ENCODE measurements around the gene HS6ST3.

Gene HS6ST3

DNA sequence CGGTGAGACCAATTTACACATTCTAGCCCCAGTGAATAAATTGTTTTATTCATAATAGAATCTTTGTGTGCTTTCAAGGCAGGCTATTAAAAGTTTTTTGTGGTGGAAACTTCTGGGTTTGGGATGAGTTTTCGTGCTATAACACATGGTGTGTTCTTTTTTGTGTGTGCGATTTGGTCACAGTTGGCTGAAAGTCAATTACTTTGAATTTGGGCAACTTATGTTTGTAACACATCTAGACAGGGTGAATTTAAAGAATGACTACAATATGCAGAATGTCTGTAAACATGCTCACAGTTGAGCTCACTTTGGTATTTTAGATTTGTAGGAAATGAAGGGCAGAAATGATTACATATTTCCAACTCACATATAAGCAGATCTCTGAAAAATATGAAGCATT is 597.3 kb downstream of the HS6ST3 start:
- no peaks in the 10 kb centered on the region for H3K27me3 ChIP-seq (ENCODE audit: insufficient read depth, low read length, poor library complexity)
- H3K36me3 ChIP-seq (ENCODE audit: insufficient read depth, low read length), result no peaks in the 10 kb centered on the region
- no peaks in the 10 kb centered on the region for H3K9me3 ChIP-seq (ENCODE audit: insufficient read depth, low read length, severe bottlenecking)
- no peak overlapping the region for H3K9ac ChIP-seq (ENCODE audit: low read depth, low read length)
- H3K79me2 ChIP-seq (ENCODE audit: insufficient read depth, low read length), result no peaks in the 10 kb centered on the region
- H4K20me1 ChIP-seq (ENCODE audit: insufficient read depth, low read length), result no peaks in the 10 kb centered on the region
- ATAC-seq (ENCODE audit: insufficient read depth, low read depth), result no peak
- no peak overlapping the region for H3K27ac ChIP-seq (ENCODE audit: low read length)
- no peaks in the 10 kb centered on the region for H3K4me1 ChIP-seq (ENCODE audit: insufficient read depth, low read length)
- H3K4me2 ChIP-seq (ENCODE audit: insufficient read depth, low read length), result no peak overlapping the region
- H2AFZ ChIP-seq (ENCODE audit: low read depth, low read length), result no peak overlapping the region
- DNase-seq, result no peak
- no peak overlapping the region for H3K4me3 ChIP-seq (ENCODE audit: low read depth in 1 of 2, low read length in 2 of 2)
- TF ChIP-seq EZH2 (IDR thresholded peaks at IDR 0.05; ENCODE audit: borderline replicate concordance, low read depth, low read length, severe bottlenecking) (no peak), CTCF (IDR thresholded peaks at IDR 0.05; ENCODE audit: borderline replicate concordance, extremely low read depth, low read length, poor library complexity, severe bottlenecking) (no peak)

GRCh38 chr13:96690998-96691397 is 601.1 kb downstream of the HS6ST3 start:
- no peaks in the 10 kb centered on the region for H3K4me1 ChIP-seq (ENCODE audit: insufficient read depth, low read length)
- no peak for TF ChIP-seq EZH2 (IDR thresholded peaks at IDR 0.05; ENCODE audit: borderline replicate concordance, low read depth, low read length, severe bottlenecking)
- no peak for TF ChIP-seq CTCF (IDR thresholded peaks at IDR 0.05; ENCODE audit: borderline replicate concordance, extremely low read depth, low read length, poor library complexity, severe bottlenecking)
- H2AFZ ChIP-seq (ENCODE audit: low read depth, low read length), result no peak overlapping the region
- H3K79me2 ChIP-seq (ENCODE audit: insufficient read depth, low read length), result no peaks in the 10 kb centered on the region
- H3K9ac ChIP-seq (ENCODE audit: low read depth, low read length), result no peak overlapping the region
- no peak overlapping the region for H3K4me2 ChIP-seq (ENCODE audit: insufficient read depth, low read length)
- ATAC-seq (ENCODE audit: insufficient read depth, low read depth), result no peak
- H3K4me3 ChIP-seq (ENCODE audit: low read depth in 1 of 2, low read length in 2 of 2), result no peak overlapping the region
- DNase-seq, result no peak
- no peaks in the 10 kb centered on the region for H3K27me3 ChIP-seq (ENCODE audit: insufficient read depth, low read length, poor library complexity)
- H4K20me1 ChIP-seq (ENCODE audit: insufficient read depth, low read length), result no peaks in the 10 kb centered on the region
- H3K27ac ChIP-seq (ENCODE audit: low read length), result no peak overlapping the region
- no peaks in the 10 kb centered on the region for H3K36me3 ChIP-seq (ENCODE audit: insufficient read depth, low read length)
- H3K9me3 ChIP-seq (ENCODE audit: insufficient read depth, low read length, severe bottlenecking), result no peaks in the 10 kb centered on the region

GRCh38 chr13:96696389-96696900 is 606.5 kb downstream of the HS6ST3 start:
- H3K9ac ChIP-seq (ENCODE audit: low read depth, low read length), result no peak overlapping the region
- no peak overlapping the region for H3K4me3 ChIP-seq (ENCODE audit: low read depth in 1 of 2, low read length in 2 of 2)
- H3K27ac ChIP-seq (ENCODE audit: low read length), result no peak overlapping the region
- H3K9me3 ChIP-seq (ENCODE audit: insufficient read depth, low read length, severe bottlenecking), result no peaks in the 10 kb centered on the region
- H3K27me3 ChIP-seq (ENCODE audit: insufficient read depth, low read length, poor library complexity), result no peaks in the 10 kb centered on the region
- ATAC-seq (ENCODE audit: insufficient read depth, low read depth) (no peak), DNase-seq (no peak)
- TF ChIP-seq EZH2 (IDR thresholded peaks at IDR 0.05; ENCODE audit: borderline replicate concordance, low read depth, low read length, severe bottlenecking), result no peak
- TF ChIP-seq CTCF (IDR thresholded peaks at IDR 0.05; ENCODE audit: borderline replicate concordance, extremely low read depth, low read length, poor library complexity, severe bottlenecking), result no peak
- no peaks in the 10 kb centered on the region for H3K4me1 ChIP-seq (ENCODE audit: insufficient read depth, low read length)
- no peaks in the 10 kb centered on the region for H3K36me3 ChIP-seq (ENCODE audit: insufficient read depth, low read length)
- H3K4me2 ChIP-seq (ENCODE audit: insufficient read depth, low read length), result no peak overlapping the region
- H2AFZ ChIP-seq (ENCODE audit: low read depth, low read length), result no peak overlapping the region
- H4K20me1 ChIP-seq (ENCODE audit: insufficient read depth, low read length), result no peaks in the 10 kb centered on the region
- H3K79me2 ChIP-seq (ENCODE audit: insufficient read depth, low read length), result no peaks in the 10 kb centered on the region

GRCh38 chr13:96700657-96701056 is 610.8 kb downstream of the HS6ST3 start:
- H2AFZ ChIP-seq (ENCODE audit: low read depth, low read length), result no peak overlapping the region
- no peaks in the 10 kb centered on the region for H3K36me3 ChIP-seq (ENCODE audit: insufficient read depth, low read length)
- H3K4me3 ChIP-seq (ENCODE audit: low read depth in 1 of 2, low read length in 2 of 2), result no peak overlapping the region
- TF ChIP-seq CTCF (IDR thresholded peaks at IDR 0.05; ENCODE audit: borderline replicate concordance, extremely low read depth, low read length, poor library complexity, severe bottlenecking) (no peak), EZH2 (IDR thresholded peaks at IDR 0.05; ENCODE audit: borderline replicate concordance, low read depth, low read length, severe bottlenecking) (no peak)
- no peaks in the 10 kb centered on the region for H3K79me2 ChIP-seq (ENCODE audit: insufficient read depth, low read length)
- no peak for DNase-seq
- H3K4me1 ChIP-seq (ENCODE audit: insufficient read depth, low read length), result no peaks in the 10 kb centered on the region
- no peaks in the 10 kb centered on the region for H4K20me1 ChIP-seq (ENCODE audit: insufficient read depth, low read length)
- no peaks in the 10 kb centered on the region for H3K27me3 ChIP-seq (ENCODE audit: insufficient read depth, low read length, poor library complexity)
- no peak overlapping the region for H3K4me2 ChIP-seq (ENCODE audit: insufficient read depth, low read length)
- no peaks in the 10 kb centered on the region for H3K9me3 ChIP-seq (ENCODE audit: insufficient read depth, low read length, severe bottlenecking)
- H3K27ac ChIP-seq (ENCODE audit: low read length), result no peak overlapping the region
- no peak overlapping the region for H3K9ac ChIP-seq (ENCODE audit: low read depth, low read length)
- no peak for ATAC-seq (ENCODE audit: insufficient read depth, low read depth)

All from DND-41 (cell line).